Panc1 (cell line): ENCODE measurements around the gene HSF2BP. TPM values are rescaled to one million over a fixed set of nuclear protein-coding genes. Genes with fewer than 3 reads are reported as not detected.
"Not testable (repeated sequence)": the region's sequence is repeated elsewhere in the genome, so short reads cannot be mapped to it uniquely, and the experiment has no call there.

Experiments used
- ATAC-seq: fragments of 200-7000 bp; cut with Tn5 transposase; 2 replicates; pipeline ENCODE4 v1.9.1; 2020; ENCODE audit warnings: mild to moderate bottlenecking, moderate library complexity
- BruUV-seq: library from RNA; stranded (reverse); fragments of 400-500 nt; replicated peaks from 2 replicates; lab custom pipeline; 2021; lab: Mats Ljungman, UMichigan
- CTCF ChIA-PET: fragments of 300-600 bp; sonication (Branson Sonifier 250); formaldehyde crosslinking; loops from one replicate; lab custom pipeline; 2022; ENCODE audit warnings: antibody characterized with exemption; lab: Charles Lee
- POLR2A ChIA-PET: fragments of 300-600 bp; sonication (Branson Sonifier 250); formaldehyde crosslinking; loops from one replicate; lab custom pipeline; 2022; ENCODE audit warnings: antibody characterized with exemption; lab: Charles Lee
- DNase-seq: peaks from one replicate; pipeline ENCODE4 v3.0.0-alpha.2; 2010; ENCODE audit warnings: low read depth, low spot score
- H3K27ac ChIP-seq: 2 replicates; pipeline ENCODE4 v1.5.1; 2011; ENCODE audit warnings: mild to moderate bottlenecking, low read length, inconsistent platforms
- H3K27me3 ChIP-seq: fragments of 200-500 bp; sonication (Bioruptor generic); 2 replicates; pipeline ENCODE4 v1.6.0; 2014; ENCODE audit warnings: low read length, inconsistent platforms; ENCODE audit not compliant: control insufficient read depth, insufficient read depth
- H3K36me3 ChIP-seq: fragments of 200-500 bp; sonication (Bioruptor generic); 2 replicates; pipeline ENCODE4 v1.5.1; 2014; ENCODE audit warnings: inconsistent platforms, mild to moderate bottlenecking, low read length, moderate library complexity; ENCODE audit not compliant: control insufficient read depth, insufficient read depth
- H3K4me1 ChIP-seq: 2 replicates; pipeline ENCODE4 v1.5.1; 2011; ENCODE audit warnings: inconsistent platforms, mild to moderate bottlenecking, low read length, moderate library complexity; ENCODE audit not compliant: control insufficient read depth, insufficient read depth
- H3K4me3 ChIP-seq, 2 experiments: 2 replicates each; pipeline ENCODE4 v1.5.1; 2011 to 2012; ENCODE audit warnings: low read depth in 2 of 2, low read length in 2 of 2, mild to moderate bottlenecking in 2 of 2, inconsistent platforms in 1 of 2, moderate library complexity in 1 of 2
- H3K9me3 ChIP-seq: fragments of 200-500 bp; sonication (Bioruptor generic); 2 replicates; pipeline ENCODE4 v1.5.1; 2014; ENCODE audit warnings: low read depth, mild to moderate bottlenecking, inconsistent platforms, low read length, moderate library complexity; ENCODE audit not compliant: control insufficient read depth, insufficient read depth
- CTCF ChIP-seq: fragments of 450-650 bp; IDR thresholded peaks from 2 replicates; pipeline ENCODE4 v1.5.1; 2017; ENCODE audit warnings: mild to moderate bottlenecking
- POLR2AphosphoS5 ChIP-seq: IDR thresholded peaks from 2 replicates; pipeline ENCODE4 v1.6.1; 2012; ENCODE audit warnings: mild to moderate bottlenecking, low read depth, low read length, moderate library complexity
- REST ChIP-seq, 2 experiments: IDR thresholded peaks; 2 replicates each; pipeline ENCODE4 v1.6.1; 2011 to 2012; ENCODE audit warnings: low read depth in 2 of 2, control low read depth in 1 of 2, low read length in 1 of 2, mild to moderate bottlenecking in 1 of 2, moderate library complexity in 1 of 2; ENCODE audit not compliant: insufficient read depth in 1 of 2
- SIN3A ChIP-seq: IDR thresholded peaks from 2 replicates; pipeline ENCODE4 v1.6.1; 2012; ENCODE audit warnings: low read depth, mild to moderate bottlenecking, low read length, moderate library complexity, borderline replicate concordance; ENCODE audit not compliant: insufficient read depth
- TCF7L2 ChIP-seq: IDR thresholded peaks from 2 replicates; pipeline ENCODE4 v1.6.1; 2011; ENCODE audit warnings: mild to moderate bottlenecking, low read depth, low read length, inconsistent platforms
- in situ Hi-C: cut with HindIII; loops from 2 replicates; pipeline ENCODE4 v1.10.0; 2016; ENCODE audit warnings: low sequenced_read_pairs, low pct_unique_long_range_greater_than_20kb
- intact Hi-C: fragments of 100-400 bp; cut with micrococcal nuclease; formaldehyde crosslinking; loops from one replicate; pipeline ENCODE4 v1.10.0; 2022; ENCODE audit not compliant: unreplicated experiment
- total RNA-seq: library from RNA; stranded (reverse); gene quantifications from one replicate; pipeline ENCODE4 v1.2.1, GENCODE V29; 2021; ENCODE audit not compliant: unreplicated experiment

HSF2BP gene
- total RNA-seq, 1 experiment from 2014 or later = 4.2 TPM

GRCh38 chr21:43652616-43653015, 6.7 kb downstream of the HSF2BP start:
- DNase-seq = no peak
- ATAC-seq = no peak
- Histone ChIP-seq H3K27me3 (no peaks in the 10 kb centered on the region), H3K4me3 (no peak overlapping the region), H3K9me3 (no peaks in the 10 kb centered on the region), H3K27ac (no peak overlapping the region), H3K36me3 (no peaks in the 10 kb centered on the region), H3K4me1 (no peaks in the 10 kb centered on the region)
- POLR2A ChIA-PET = no interaction called here
- in situ Hi-C loops = no loop called here
- TF ChIP-seq POLR2AphosphoS5 = no peak
- TF ChIP-seq TCF7L2 = no peak
- no peak for TF ChIP-seq SIN3A
- no peak for TF ChIP-seq CTCF
- no peak for TF ChIP-seq REST (IDR thresholded peaks at IDR 0.05; ENCODE audit: insufficient read depth in 1 of 2, low read depth in 2 of 2, low read length in 1 of 2)
- no TSS peak for BruUV-seq
- CTCF ChIA-PET = no interaction called here
- intact Hi-C loops = no loop called here

GRCh38 chr21:43651926-43652325, 7.4 kb downstream of the HSF2BP start:
- in situ Hi-C loops, H3K27me3 ChIP-seq, H3K36me3 ChIP-seq, DNase-seq, H3K27ac ChIP-seq, intact Hi-C loops, H3K4me1 ChIP-seq, H3K9me3 ChIP-seq, H3K4me3 ChIP-seq, ATAC-seq, CTCF ChIA-PET, BruUV-seq: not testable (repeated sequence)
- POLR2A ChIA-PET = interaction anchor here (0.7 kb wide), 1 partner anchor 207 kb away, joined by 4 read pairs; no protein-coding TSS in a partner anchor

GRCh38 chr21:43648171-43648570, 11.1 kb downstream of the HSF2BP start:
- Histone ChIP-seq H3K36me3 (no peaks in the 10 kb centered on the region), H3K4me3 (no peak overlapping the region), H3K9me3 (no peaks in the 10 kb centered on the region), H3K4me1 (peaks cover 11% of the 10 kb centered on the region; the same call in 1 of the 2 replicates), H3K27me3 (no peaks in the 10 kb centered on the region), H3K27ac (no peak overlapping the region)
- DNase-seq = no peak
- TF ChIP-seq CTCF (no peak), SIN3A (no peak), REST (IDR thresholded peaks at IDR 0.05; ENCODE audit: insufficient read depth in 1 of 2, low read depth in 2 of 2, low read length in 1 of 2) (no peak), TCF7L2 (no peak), POLR2AphosphoS5 (no peak)
- in situ Hi-C loops = no loop called here
- intact Hi-C loops = loop anchor here (5.0 kb wide), 1 partner anchor 36 kb away; no protein-coding TSS in a partner anchor
- no TSS peak for BruUV-seq
- ChIA-PET CTCF (no interaction called here), POLR2A (no interaction called here)
- no peak for ATAC-seq
